Suppressor macrophage treated with lipopolysaccharide for 4 hours (primary cell): Measurements from ENCODE around the gene DHRS1.
A peak's percentile ranks its signal among the peaks of the same experiment; 100 is the strongest.
"Not testable (repeated sequence)": the region's sequence is repeated elsewhere in the genome, so short reads cannot be mapped to it uniquely, and the experiment has no call there.

ENCODE experiments used
- DNase-seq: peaks from one replicate; pipeline ENCODE4 v3.0.0-alpha.2; 2020

The DHRS1 gene

GRCh38 chr14:24299255-24300191, at the start of gene DHRS1, which contains the start of gene NOP9:
Gene DHRS1, minus strand, starts transcription at chr14:24299780. Its CDS starts 674 bp downstream, at chr14:24299106.
Gene NOP9, plus strand, starts transcription at chr14:24299850. Its CDS starts 105 bp downstream, at chr14:24299955.
- DNase-seq: peak; percentile 95

- DNase-seq: no peak
These were observed 48.6 kb upstream of the DHRS1 start for GRCh38 chr14:24348186-24348585.

GRCh38 chr14:24347134-24347533, 47.6 kb upstream of the DHRS1 start:
- DNase-seq: no peak

GRCh38 chr14:24343795-24344660, 44.4 kb upstream of the DHRS1 start:
- no peak for DNase-seq

GRCh38 chr14:24342889-24343288, 43.3 kb upstream of the DHRS1 start:
- DNase-seq: no peak

- DNase-seq: no peak
These were observed 41.0 kb upstream of the DHRS1 start for GRCh38 chr14:24340606-24341005.

GRCh38 chr14:24339284-24340151, 39.9 kb upstream of the DHRS1 start, which contains the start of gene RIPK3:
Gene RIPK3, minus strand, starts transcription at chr14:24339991. Its CDS starts 165 bp downstream, at chr14:24339826.
- DNase-seq: peak; percentile 77

GRCh38 chr14:24338843-24339242, 39.3 kb upstream of the DHRS1 start:
- DNase-seq: no peak

GRCh38 chr14:24337824-24338175, 38.2 kb upstream of the DHRS1 start:
- DNase-seq: no peak

- DNase-seq: no peak
These were observed 37.7 kb upstream of the DHRS1 start for GRCh38 chr14:24337144-24337823.

GRCh38 chr14:24335461-24336171, 36.0 kb upstream of the DHRS1 start:
- DNase-seq: no peak

- DNase-seq: no peak
These were observed 35.1 kb upstream of the DHRS1 start, which contains the start of gene ADCY4 for GRCh38 chr14:24334431-24335291. Gene ADCY4, minus strand, starts transcription at chr14:24335071. Its CDS starts 419 bp downstream, at chr14:24334652.

- peak; percentile 71 for DNase-seq
These were observed 32.9 kb upstream of the DHRS1 start for GRCh38 chr14:24332268-24332993.

- DNase-seq: no peak
These were observed 32.2 kb upstream of the DHRS1 start for GRCh38 chr14:24331731-24332267.

GRCh38 chr14:24330973-24331674, 31.5 kb upstream of the DHRS1 start:
- DNase-seq: no peak

GRCh38 chr14:24329736-24330135, 30.2 kb upstream of the DHRS1 start:
- DNase-seq: peak; percentile 92

- no peak for DNase-seq
These were observed 29.6 kb upstream of the DHRS1 start for GRCh38 chr14:24329073-24329663.

- DNase-seq: not testable (repeated sequence)
These were observed 28.3 kb upstream of the DHRS1 start for GRCh38 chr14:24327914-24328313.
